CD4-positive, alpha-beta memory T cell (primary cell): ENCODE data around the gene TLCD2. TPM values are rescaled to one million over a fixed set of nuclear protein-coding genes. Genes with fewer than 3 reads are reported as not detected.

Experiments
- CTCF ChIA-PET: fragments of 350-600 bp; sonication (Branson Sonifier 250); formaldehyde crosslinking; loops from one replicate; lab custom pipeline; 2021; ENCODE audit warnings: inconsistent platforms; ENCODE audit not compliant: partially characterized antibody; lab: Charles Lee
- POLR2A ChIA-PET: fragments of 350-600 bp; sonication (Branson Sonifier 250); formaldehyde crosslinking; loops from one replicate; lab custom pipeline; 2021; ENCODE audit not compliant: partially characterized antibody; lab: Charles Lee
- DNase-seq, 5 donors: peaks; one replicate each; pipeline versions ENCODE4 v3.0.0 to v3.0.0-alpha.2; 2020 to 2022; ENCODE audit warnings: mixed read lengths in 1 of 5
- H3K27ac ChIP-seq: one replicate; pipeline ENCODE4 v1.7.0; 2013; ENCODE audit warnings: low read depth, low read length
- H3K27me3 ChIP-seq: 2 replicates; pipeline ENCODE4 v1.7.0; 2013; ENCODE audit warnings: mild to moderate bottlenecking, low read length, moderate library complexity; ENCODE audit not compliant: insufficient read depth
- H3K36me3 ChIP-seq: 2 replicates; pipeline ENCODE4 v1.7.0; 2013; ENCODE audit warnings: mild to moderate bottlenecking, low read length, moderate library complexity; ENCODE audit not compliant: insufficient read depth
- H3K4me1 ChIP-seq: 2 replicates; pipeline ENCODE4 v1.7.0; 2013; ENCODE audit warnings: mild to moderate bottlenecking, low read length, moderate library complexity; ENCODE audit not compliant: insufficient read depth
- H3K4me3 ChIP-seq, 2 donors: one replicate each; pipeline ENCODE4 v1.7.0; 2013; ENCODE audit warnings: low read length in 2 of 2, mild to moderate bottlenecking in 1 of 2
- H3K9me3 ChIP-seq, 2 donors: one replicate each; pipeline ENCODE4 v1.7.0; 2013; ENCODE audit warnings: low read length in 2 of 2, control low read depth in 1 of 2; ENCODE audit not compliant: control insufficient read depth in 1 of 2
- H3K27ac Mint-ChIP-seq, 7 donors: one replicate each; pipeline ENCODE4 v1.8.0; 2020 to 2021; ENCODE audit warnings: mixed read lengths in 7 of 7, mild to moderate bottlenecking in 6 of 7, inconsistent platforms in 3 of 7, moderate library complexity in 3 of 7
- H3K27me3 Mint-ChIP-seq, 2 donors: one replicate each; pipeline ENCODE4 v1.8.0; 2020 to 2021; ENCODE audit warnings: mixed read lengths in 2 of 2
- H3K36me3 Mint-ChIP-seq, 2 donors: one replicate each; pipeline ENCODE4 v1.8.0; 2020 to 2021; ENCODE audit warnings: mixed read lengths in 2 of 2, inconsistent platforms in 1 of 2, mild to moderate bottlenecking in 1 of 2
- H3K4me1 Mint-ChIP-seq, 4 donors: one replicate each; pipeline ENCODE4 v1.8.0; 2020 to 2021; ENCODE audit warnings: mixed read lengths in 4 of 4, mild to moderate bottlenecking in 1 of 4
- H3K4me3 Mint-ChIP-seq, 8 donors: one replicate each; pipeline ENCODE4 v1.8.0; 2020 to 2021; ENCODE audit warnings: mixed read lengths in 8 of 8, mild to moderate bottlenecking in 7 of 8, moderate library complexity in 6 of 8, inconsistent platforms in 3 of 8
- H3K9me3 Mint-ChIP-seq, 8 donors: one replicate each; pipeline ENCODE4 v1.8.0; 2020 to 2021; ENCODE audit warnings: mixed read lengths in 8 of 8, mild to moderate bottlenecking in 5 of 8, inconsistent platforms in 3 of 8, moderate library complexity in 1 of 8
- intact Hi-C: fragments of 100-400 bp; cut with micrococcal nuclease; formaldehyde crosslinking; loops from one replicate; pipeline ENCODE4 v1.15.1; 2023
- polyA plus RNA-seq, 2 donors: library from polyadenylated mRNA; unstranded; fragments of 300-500 nt; fragmentation: Illumina TruSeq; gene quantifications; one replicate each; pipeline ENCODE4 v1.2.3, GENCODE V29; 2021
- total RNA-seq, 2 experiments: library from RNA; stranded (reverse); gene quantifications; one replicate each; pipeline ENCODE4 v1.2.3, GENCODE V29; 2021

Gene TLCD2
- total and polyA plus RNA-seq, 4 experiments from 2014 or later, result 0.24 to 0.81 (median 0.75) TPM; not detected in 1

DNA sequence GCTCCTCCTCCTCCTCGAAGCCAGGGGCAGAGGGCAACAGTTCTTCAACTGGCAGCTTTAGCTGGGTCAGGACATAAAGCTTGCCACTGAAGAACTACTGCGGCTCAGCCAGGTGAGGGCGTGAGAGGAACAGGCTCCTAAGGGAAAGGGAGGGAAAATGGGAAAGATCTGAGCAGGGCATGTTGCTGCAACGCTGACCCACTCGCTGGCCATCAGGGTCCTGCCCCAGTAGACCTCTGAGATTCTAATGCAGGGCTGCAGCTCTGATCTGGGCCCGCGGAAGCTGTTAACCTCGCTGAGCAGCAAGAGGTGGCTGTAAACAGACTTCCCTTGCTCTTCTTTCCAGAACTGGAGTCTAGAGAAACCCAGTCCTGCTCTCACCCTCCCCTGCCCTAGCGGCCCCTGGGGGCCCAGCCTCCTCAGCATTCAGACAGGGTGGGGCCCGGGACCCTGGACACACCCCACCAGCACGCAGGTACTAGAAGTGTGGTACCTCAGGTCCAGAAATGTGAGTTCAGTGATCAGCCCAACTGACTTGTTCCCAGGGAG is 3.8 kb upstream of the TLCD2 start:
- H3K36me3 ChIP-seq, result no peaks in the 10 kb centered on the region
- Mint-ChIP-seq H3K27ac (peak overlapping the region in 5 of 7 donors; percentile 25 to 86 (median 65)), H3K4me3 (peak overlapping the region; percentile 44 to 72 (median 65)), H3K36me3 (peaks cover 7 to 8% of the 10 kb centered on the region in 2 donors), H3K27me3 (no peaks in the 10 kb centered on the region), H3K4me1 (peaks cover 18 to 57% (median 37%) of the 10 kb centered on the region in 4 donors), H3K9me3 (peaks cover 0 to 3% (median 0%) of the 10 kb centered on the region in 8 donors)
- no peak overlapping the region for H3K4me3 ChIP-seq
- POLR2A ChIA-PET, result interaction anchor here (0.8 to 5.8 kb wide), 3 partner anchors 11 to 40 kb away, joined by 3 to 79 read pairs (median 24); partner anchors contain the start of genes PRPF8 and WDR81
- CTCF ChIA-PET, result interaction anchor here (1.3 to 2.2 kb wide), 3 partner anchors 45 to 70 kb away, joined by 4 to 7 read pairs (median 6); no protein-coding TSS in a partner anchor
- no peaks in the 10 kb centered on the region for H3K27me3 ChIP-seq
- H3K9me3 ChIP-seq, result no peaks in the 10 kb centered on the region
- peaks cover 37% of the 10 kb centered on the region for H3K4me1 ChIP-seq
- no peak for DNase-seq
- intact Hi-C loops, result loop anchor here (5.0 kb wide), 1 partner anchor 47 kb away; no protein-coding TSS in a partner anchor
- no peak overlapping the region for H3K27ac ChIP-seq

DNA sequence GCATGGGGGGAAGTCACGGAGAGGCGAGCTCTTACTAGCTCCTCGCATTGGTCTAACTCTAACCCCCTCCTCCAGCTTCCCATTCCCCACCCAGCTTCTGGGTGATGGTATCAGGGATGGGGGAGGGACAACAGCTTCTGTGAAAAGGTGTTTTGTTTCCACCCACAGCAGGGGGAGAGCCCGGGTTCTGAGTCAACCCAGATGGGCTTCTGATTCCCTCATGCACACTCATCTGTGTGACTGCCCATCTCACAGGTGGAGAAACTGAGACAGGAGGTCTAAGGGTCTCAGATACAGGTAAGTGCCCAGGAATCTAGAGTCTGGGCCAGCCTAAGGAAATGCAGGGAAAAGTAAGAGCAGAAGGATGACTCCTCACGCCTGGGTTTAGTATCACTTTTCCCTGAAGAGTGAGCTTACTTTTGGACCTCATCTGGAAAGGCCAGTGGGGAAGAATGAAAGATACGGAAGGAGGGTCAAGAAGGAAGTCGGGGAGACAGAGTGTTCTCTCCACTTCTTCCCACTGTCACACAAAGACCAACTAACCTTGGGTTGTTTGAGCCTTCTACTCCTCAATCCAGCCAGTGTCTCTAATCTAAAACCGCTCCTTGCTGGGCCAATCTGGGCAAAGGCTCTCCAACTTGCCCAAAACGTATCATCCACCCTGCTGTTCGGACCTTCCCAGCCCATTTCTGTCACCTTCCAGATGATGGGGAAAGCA is 3.1 kb upstream of the TLCD2 start:
- Histone ChIP-seq H3K4me3 (no peak overlapping the region), H3K27me3 (no peaks in the 10 kb centered on the region), H3K4me1 (peaks cover 37% of the 10 kb centered on the region), H3K36me3 (no peaks in the 10 kb centered on the region), H3K9me3 (no peaks in the 10 kb centered on the region), H3K27ac (no peak overlapping the region)
- Mint-ChIP-seq H3K4me3 (peak overlapping the region in 5 of 8 donors; percentile 15 to 44 (median 31)), H3K9me3 (peaks cover 0 to 3% (median 0%) of the 10 kb centered on the region in 8 donors), H3K27ac (peak overlapping the region in 3 of 7 donors; percentile 27 to 76 (median 41)), H3K4me1 (peaks cover 18 to 56% (median 37%) of the 10 kb centered on the region in 4 donors), H3K36me3 (peaks cover 7 to 8% of the 10 kb centered on the region in 2 donors), H3K27me3 (no peaks in the 10 kb centered on the region)
- intact Hi-C loops, result loop anchor here (5.0 kb wide), 1 partner anchor 46 kb away; no protein-coding TSS in a partner anchor
- POLR2A ChIA-PET, result interaction anchor here (0.8 to 5.8 kb wide), 2 partner anchors 29 to 40 kb away, joined by 3 to 79 read pairs; partner anchors contain the start of gene PRPF8
- CTCF ChIA-PET, result interaction anchor here (1.7 to 2.2 kb wide), 2 partner anchors 44 to 71 kb away, joined by 6 to 7 read pairs; no protein-coding TSS in a partner anchor
- DNase-seq, result no peak

DNA sequence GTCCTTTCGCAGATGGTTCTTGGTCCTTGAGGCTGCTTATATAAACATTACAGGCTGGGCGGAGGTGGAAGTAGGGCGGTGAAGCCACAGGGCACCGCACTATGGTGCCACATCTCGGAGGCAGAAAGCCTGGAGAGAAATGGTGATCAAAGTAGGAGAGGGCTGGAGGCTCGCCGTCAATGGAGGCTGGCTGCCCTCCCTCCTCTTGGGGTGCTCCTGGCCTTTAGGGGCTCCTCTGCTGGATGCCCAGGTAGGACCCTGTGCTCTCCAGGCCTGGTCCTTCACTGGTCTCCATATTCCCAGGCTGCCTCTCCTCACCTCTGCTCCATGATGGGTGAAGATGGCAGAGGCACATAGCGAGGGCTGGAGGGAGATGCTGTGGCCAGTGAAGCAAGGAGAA is 2.1 kb upstream of the TLCD2 start:
- Mint-ChIP-seq H3K4me3 (peak overlapping the region in 3 of 8 donors; percentile 13 to 65 (median 55)), H3K4me1 (peaks cover 14 to 57% (median 34%) of the 10 kb centered on the region in 4 donors), H3K36me3 (peaks cover 7 to 8% of the 10 kb centered on the region in 2 donors), H3K27ac (peak overlapping the region in 6 of 7 donors; percentile 6 to 74 (median 34)), H3K9me3 (peaks cover 0 to 3% (median 0%) of the 10 kb centered on the region in 8 donors), H3K27me3 (peaks cover 0 to 2% of the 10 kb centered on the region in 2 donors)
- no peak overlapping the region for H3K4me3 ChIP-seq
- no peak overlapping the region for H3K27ac ChIP-seq
- H3K4me1 ChIP-seq, result peaks cover 40% of the 10 kb centered on the region
- H3K27me3 ChIP-seq, result no peaks in the 10 kb centered on the region
- H3K9me3 ChIP-seq, result no peaks in the 10 kb centered on the region
- ChIA-PET POLR2A (interaction anchor here (5.8 kb wide), 1 partner anchor 28 kb away, joined by 79 read pairs; the partner anchor contains the start of gene PRPF8), CTCF (interaction anchor here (1.0 to 1.7 kb wide), 2 partner anchors 72 to 153 kb away, joined by 3 to 7 read pairs; no protein-coding TSS in a partner anchor)
- H3K36me3 ChIP-seq, result no peaks in the 10 kb centered on the region
- intact Hi-C loops, result loop anchor here (5.0 kb wide), 1 partner anchor 45 kb away; no protein-coding TSS in a partner anchor
- no peak for DNase-seq

DNA sequence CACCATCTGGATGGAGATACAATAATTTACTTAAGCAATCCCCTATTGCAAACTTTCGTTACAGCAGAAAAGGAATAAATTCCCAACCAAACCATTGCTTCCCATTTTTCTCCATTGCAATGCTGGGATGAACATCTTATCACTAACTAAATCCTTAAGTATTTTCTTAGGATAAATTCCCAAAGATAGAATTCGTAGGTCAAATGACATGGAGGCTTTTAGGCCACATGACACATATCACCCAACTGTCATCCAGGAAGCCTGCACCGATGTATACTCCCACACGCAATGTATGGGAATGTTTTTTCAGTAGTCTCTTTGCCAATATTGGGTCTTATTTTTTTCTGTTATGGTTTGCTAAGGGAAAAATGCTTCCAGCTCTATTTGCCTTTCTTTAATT is 1.6 kb upstream of the TLCD2 start:
- CTCF ChIA-PET, result interaction anchor here (1.0 kb wide), 1 partner anchor 153 kb away, joined by 3 read pairs; no protein-coding TSS in a partner anchor
- POLR2A ChIA-PET, result no interaction called here
- H3K9me3 ChIP-seq, result no peaks in the 10 kb centered on the region
- peaks cover 7 to 8% of the 10 kb centered on the region in 2 donors for H3K36me3 Mint-ChIP-seq
- peak overlapping the region in 7 of 8 donors; percentile 15 to 82 (median 74) for H3K4me3 Mint-ChIP-seq
- H3K27ac Mint-ChIP-seq, result peak overlapping the region in 4 of 7 donors; percentile 32 to 74 (median 40)
- no peaks in the 10 kb centered on the region for H3K27me3 ChIP-seq
- peaks cover 37% of the 10 kb centered on the region for H3K4me1 ChIP-seq
- peaks cover 0 to 2% of the 10 kb centered on the region in 2 donors for H3K27me3 Mint-ChIP-seq
- no peak for DNase-seq
- peaks cover 12 to 57% (median 34%) of the 10 kb centered on the region in 4 donors for H3K4me1 Mint-ChIP-seq
- intact Hi-C loops, result loop anchor here (5.0 kb wide), 1 partner anchor 45 kb away; no protein-coding TSS in a partner anchor
- no peak overlapping the region for H3K4me3 ChIP-seq
- peaks cover 0 to 2% (median 0%) of the 10 kb centered on the region in 8 donors for H3K9me3 Mint-ChIP-seq
- H3K36me3 ChIP-seq, result no peaks in the 10 kb centered on the region
- no peak overlapping the region for H3K27ac ChIP-seq

DNA sequence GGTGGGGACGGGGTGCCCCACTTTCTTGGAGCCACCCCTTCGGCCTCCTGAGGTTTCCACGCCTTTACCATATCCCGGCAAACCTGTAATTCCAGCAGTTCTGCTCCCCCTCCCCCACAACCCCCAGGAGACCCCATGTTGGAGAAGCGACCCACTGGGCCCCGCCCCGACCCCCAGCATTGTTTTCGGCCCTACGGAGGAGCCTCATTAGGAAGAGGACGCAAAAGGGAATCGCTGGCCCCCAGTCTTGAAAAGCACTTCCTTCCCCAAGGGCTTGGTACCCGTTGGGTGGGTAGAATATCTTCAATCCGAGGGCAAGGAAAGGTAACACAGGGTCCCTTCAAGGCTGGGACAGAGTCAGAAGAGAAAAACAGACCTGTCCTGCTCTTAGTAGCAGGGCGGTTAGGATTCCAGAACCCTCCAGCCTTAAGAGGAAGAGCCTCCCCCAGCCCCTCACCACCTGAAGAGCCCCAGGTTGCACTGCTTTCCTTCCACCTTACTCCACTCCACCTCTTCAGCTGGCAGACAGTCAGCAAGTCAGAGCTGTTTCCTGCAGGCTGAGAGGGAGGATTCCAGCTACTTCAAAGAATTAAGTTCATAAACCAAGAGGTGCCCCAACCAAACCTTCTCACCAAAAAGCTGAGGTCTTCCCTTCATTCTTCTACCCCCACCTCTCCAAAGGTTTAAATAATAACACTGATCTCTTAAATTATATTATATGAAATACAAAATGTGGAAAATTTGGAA is 803 bp upstream of the TLCD2 start:
- Mint-ChIP-seq H3K27ac (peak overlapping the region; percentile 22 to 91 (median 78)), H3K27me3 (peaks cover 0 to 2% of the 10 kb centered on the region in 2 donors), H3K4me1 (peaks cover 12 to 49% (median 30%) of the 10 kb centered on the region in 4 donors), H3K36me3 (peaks cover 7 to 8% of the 10 kb centered on the region in 2 donors), H3K9me3 (peaks cover 0 to 2% (median 0%) of the 10 kb centered on the region in 8 donors), H3K4me3 (peak overlapping the region; percentile 74 to 86 (median 80))
- Histone ChIP-seq H3K4me1 (peaks cover 35% of the 10 kb centered on the region), H3K9me3 (no peaks in the 10 kb centered on the region), H3K4me3 (peak overlapping the region; percentile 17 to 51), H3K36me3 (no peaks in the 10 kb centered on the region), H3K27ac (peak overlapping the region; percentile 36), H3K27me3 (no peaks in the 10 kb centered on the region)
- no peak for DNase-seq
- intact Hi-C loops, result loop anchor here (5.0 kb wide), 1 partner anchor 44 kb away; no protein-coding TSS in a partner anchor
- ChIA-PET CTCF (interaction anchor here (0.9 to 1.0 kb wide), 2 partner anchors 73 to 154 kb away, joined by 3 read pairs; no protein-coding TSS in a partner anchor), POLR2A (no interaction called here)

DNA sequence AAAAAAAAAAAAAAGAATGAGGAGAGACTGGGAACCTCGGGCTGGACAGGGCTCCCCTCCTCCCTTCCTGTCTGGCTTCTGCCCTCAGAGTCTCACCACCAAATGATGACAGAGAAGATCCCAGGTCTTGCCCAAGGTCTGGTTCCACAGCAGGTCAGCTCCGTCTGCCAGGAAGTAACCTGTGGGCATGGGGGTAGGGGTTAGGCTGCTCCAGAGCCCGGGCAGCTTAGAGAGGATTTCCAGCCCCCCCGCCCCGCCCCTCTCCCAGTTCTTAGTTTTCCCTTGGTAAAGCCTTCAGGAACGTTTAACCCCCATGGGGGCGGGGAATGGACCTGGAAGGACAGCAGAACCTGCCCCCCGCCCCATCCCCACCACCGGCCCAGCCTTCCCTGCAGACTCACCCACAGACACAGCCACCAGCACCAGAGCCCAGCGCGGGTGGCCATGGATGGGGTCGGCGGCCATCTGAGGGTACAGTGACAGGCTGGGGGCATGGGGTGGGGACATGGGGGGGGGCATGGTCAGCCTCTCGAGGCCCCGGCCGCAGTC is 700 bp downstream of the TLCD2 start:
- Mint-ChIP-seq H3K4me1 (peaks cover 12 to 43% (median 27%) of the 10 kb centered on the region in 4 donors), H3K27me3 (peaks cover 0 to 4% of the 10 kb centered on the region in 2 donors), H3K36me3 (peaks cover 7 to 8% of the 10 kb centered on the region in 2 donors), H3K9me3 (peaks cover 0 to 2% (median 0%) of the 10 kb centered on the region in 8 donors), H3K4me3 (peak overlapping the region in 7 of 8 donors; percentile 10 to 68 (median 59)), H3K27ac (peak overlapping the region in 6 of 7 donors; percentile 35 to 79 (median 59))
- ChIA-PET POLR2A (interaction anchor here (0.7 to 0.9 kb wide), 2 partner anchors 8 to 15 kb away, joined by 3 to 4 read pairs; no protein-coding TSS in a partner anchor), CTCF (interaction anchor here (1.3 kb wide), 1 partner anchor 12 kb away, joined by 3 read pairs; no protein-coding TSS in a partner anchor)
- DNase-seq, result no peak
- Histone ChIP-seq H3K27ac (peak overlapping the region; percentile 36), H3K9me3 (no peaks in the 10 kb centered on the region), H3K27me3 (no peaks in the 10 kb centered on the region), H3K36me3 (no peaks in the 10 kb centered on the region), H3K4me1 (peaks cover 27% of the 10 kb centered on the region), H3K4me3 (peak overlapping the region in 1 of 2 donors; percentile 51)
- intact Hi-C loops, result no loop called here
